GM12878 (cell line): ENCODE measurements around the gene VLDLR. TPM values are rescaled to one million over a fixed set of nuclear protein-coding genes. Genes with fewer than 3 reads are reported as not detected.

Experiments used
- ATAC-seq: fragments of 200-7000 bp; cut with Tn5 transposase; 3 replicates; pipeline ENCODE4 v1.9.1; 2020; ENCODE audit warnings: mild to moderate bottlenecking, moderate library complexity
- BruUV-seq: library from RNA; stranded (reverse); fragments of 400-500 nt; replicated peaks from 2 replicates; lab custom pipeline; 2021; lab: Mats Ljungman, UMichigan
- CTCF ChIA-PET: fragments of 300-600 bp; sonication (Branson Sonifier 250); formaldehyde crosslinking; extraction: SDS; loops from one replicate; lab custom pipeline; 2021; ENCODE audit warnings: inconsistent platforms; lab: Yijun Ruan, JAX
- POLR2A ChIA-PET: fragments of 350-600 bp; formaldehyde crosslinking; extraction: SDS; loops from one replicate; lab custom pipeline; 2021; ENCODE audit warnings: inconsistent platforms; lab: Charles Lee
- RAD21 ChIA-PET: fragments of 300-600 bp; sonication (Branson Sonifier 250); formaldehyde crosslinking; loops from one replicate; lab custom pipeline; 2023; ENCODE audit warnings: antibody characterized with exemption; ENCODE audit not compliant: unreplicated experiment; lab: Charles Lee
- SMC1A ChIA-PET: fragments of 300-600 bp; sonication (Branson Sonifier 250); formaldehyde crosslinking; loops from one replicate; lab custom pipeline; 2023; ENCODE audit not compliant: unreplicated experiment, uncharacterized antibody; lab: Charles Lee
- DNase-seq: peaks from one replicate; pipeline ENCODE4 v3.0.0-alpha.2; 2011; ENCODE audit warnings: low read depth, low spot score
- FAIRE-seq: peaks from 3 replicates; lab custom pipeline; 2011; peaks lifted over from hg19 to GRCh38; lab: Jason Lieb, UNC
- H2AFZ ChIP-seq: 2 replicates; pipeline ENCODE4 v1.6.0; 2011; ENCODE audit warnings: low read depth, low read length, control low read depth; ENCODE audit not compliant: control insufficient read depth
- H3K27ac ChIP-seq: 2 replicates; pipeline ENCODE4 v1.5.1; 2011; ENCODE audit warnings: control low read depth; ENCODE audit not compliant: control insufficient read depth, insufficient read depth
- H3K27me3 ChIP-seq, 2 experiments: replicated peaks in 1 of 2; 2 replicates each; pipeline versions ENCODE4 v1.6.0 to v1.6.1; 2011; ENCODE audit warnings: low read length in 1 of 2; ENCODE audit not compliant: control insufficient read depth in 2 of 2, insufficient read depth in 2 of 2
- H3K36me3 ChIP-seq, 2 experiments: 2 replicates each; pipeline ENCODE4 v1.5.1; 2011; ENCODE audit warnings: low read length in 1 of 2; ENCODE audit not compliant: control insufficient read depth in 2 of 2, insufficient read depth in 2 of 2
- H3K4me1 ChIP-seq: 2 replicates; pipeline ENCODE4 v1.6.1; 2011; ENCODE audit warnings: mild to moderate bottlenecking, low read length, moderate library complexity, mixed read lengths; ENCODE audit not compliant: control insufficient read depth, insufficient read depth
- H3K4me2 ChIP-seq: 2 replicates; pipeline ENCODE4 v1.6.0; 2011; ENCODE audit warnings: control low read depth; ENCODE audit not compliant: control insufficient read depth, insufficient read depth
- H3K4me3 ChIP-seq: fragments of 200-600 bp; sonication (generic); 2 replicates; pipeline ENCODE4 v1.5.1; 2016
- H3K79me2 ChIP-seq: 2 replicates; pipeline ENCODE4 v1.6.0; 2011; ENCODE audit warnings: low read length; ENCODE audit not compliant: control insufficient read depth, insufficient read depth
- H3K9ac ChIP-seq: 2 replicates; pipeline ENCODE4 v1.8.0; 2011; ENCODE audit warnings: low read length, control low read depth, mixed read lengths; ENCODE audit not compliant: control insufficient read depth, insufficient read depth
- H3K9me3 ChIP-seq: replicated peaks from 3 replicates; pipeline ENCODE4 v1.5.1; 2011; ENCODE audit warnings: mild to moderate bottlenecking, low read length; ENCODE audit not compliant: control insufficient read depth, insufficient read depth
- H4K20me1 ChIP-seq: 2 replicates; pipeline ENCODE4 v1.6.0; 2011; ENCODE audit not compliant: control insufficient read depth, insufficient read depth
- HDGF ChIP-seq: fragments of 450-650 bp; IDR thresholded peaks from 2 replicates; pipeline ENCODE4 v1.6.1; 2016; ENCODE audit warnings: antibody characterized with exemption
- IRF3 ChIP-seq: fragments of 450-650 bp; IDR thresholded peaks from 2 replicates; pipeline ENCODE4 v1.6.1; 2014; ENCODE audit warnings: mild to moderate bottlenecking
- MTA3 ChIP-seq: IDR thresholded peaks from 2 replicates; pipeline ENCODE4 v1.6.1; 2012; ENCODE audit warnings: low read length, inconsistent platforms, borderline replicate concordance
- MXI1 ChIP-seq: fragments of 150-350 bp; IDR thresholded peaks from 2 replicates; pipeline ENCODE4 v1.6.1; 2011; ENCODE audit warnings: low read depth, mild to moderate bottlenecking, inconsistent platforms, low read length, improper control_type of control experiment
- NR2C2 ChIP-seq: IDR thresholded peaks from 2 replicates; pipeline ENCODE4 v1.6.1; 2011; ENCODE audit warnings: borderline replicate concordance, low read depth; ENCODE audit not compliant: control insufficient read depth, insufficient read length
- POLR2AphosphoS2 ChIP-seq: IDR thresholded peaks from 2 replicates; pipeline ENCODE4 v1.6.1; 2011; ENCODE audit warnings: low read depth, mild to moderate bottlenecking, low read length, improper control_type of control experiment, moderate library complexity
- RBBP5 ChIP-seq: fragments of 200-600 bp; sonication (generic); conservative IDR thresholded peaks from 2 replicates; pipeline ENCODE4 v1.6.1; 2016
- SMARCA5 ChIP-seq: fragments of 450-650 bp; IDR thresholded peaks from 2 replicates; pipeline ENCODE4 v1.6.1; 2017; ENCODE audit warnings: mild to moderate bottlenecking
- SUPT20H ChIP-seq: IDR thresholded peaks from 2 replicates; pipeline ENCODE4 v1.6.1; 2011; ENCODE audit warnings: low read depth, mild to moderate bottlenecking, low read length, moderate library complexity, borderline replicate concordance; ENCODE audit not compliant: control insufficient read depth
- YBX1 ChIP-seq: fragments of 450-650 bp; IDR thresholded peaks from 2 replicates; pipeline ENCODE4 v1.6.1; 2016; ENCODE audit warnings: antibody characterized with exemption
- ZNF274 ChIP-seq: IDR thresholded peaks from one replicate; pipeline ENCODE4 v1.8.0; 2011; ENCODE audit not compliant: insufficient read length, insufficient read depth
- in situ Hi-C: fragments of 300-500 bp; cut with MboI; formaldehyde crosslinking; loops from 9 replicates; pipeline ENCODE4 v1.14.3; 2018; ENCODE audit warnings: mixed read lengths
- intact Hi-C: fragments of 100-400 bp; cut with micrococcal nuclease; formaldehyde crosslinking; loops from one replicate; pipeline ENCODE4 v1.14.2; 2022; ENCODE audit not compliant: unreplicated experiment
- polyA plus RNA-seq, 11 experiments: library from polyadenylated mRNA; depleted of rRNA in 4 of 11; unstranded in 6 of 11; stranded (reverse) in 5 of 11; fragments of >200 nt; fragmentation: Nextera tagmentation in 4 of 11; fragmentation: Illumina TruSeq in 1 of 11; extraction: Ambion mirVana in 4 of 11; extraction: Trizol in 1 of 11; gene quantifications; 1 replicate in 1 of 11; 2 replicates in 10 of 11; pipeline versions ENCODE4 v1.2.1 to v1.2.3, GENCODE V29; 2011 to 2016; ENCODE audit warnings: inconsistent platforms in 2 of 11, missing spikeins in 2 of 11, low read depth in 1 of 11
- total RNA-seq, 4 experiments: library from RNA; depleted of rRNA in 3 of 4; stranded (reverse); fragments of >200 nt in 3 of 4; fragmentation: Illumina TruSeq in 1 of 4; extraction: Trizol in 1 of 4; gene quantifications; 2 replicates each; pipeline versions ENCODE4 v1.2.1 to v1.2.3, GENCODE V29; 2013 to 2021
- TF ChIP-seq, protein P1 (sequence below): IDR thresholded peaks from 2 replicates; pipeline ENCODE4 v1.6.1; 2011; ENCODE audit warnings: mild to moderate bottlenecking, low read depth, low read length, moderate library complexity; ENCODE audit not compliant: insufficient replicate concordance
- TF ChIP-seq, protein P2 (sequence below), 3 experiments: IDR thresholded peaks in 2 of 3; conservative IDR thresholded peaks in 1 of 3; 2 replicates each; pipeline ENCODE4 v1.5.1; 2011; ENCODE audit warnings: low read depth in 3 of 3, low read length in 3 of 3, mild to moderate bottlenecking in 3 of 3, control low read depth in 2 of 3, moderate library complexity in 2 of 3, inconsistent platforms in 1 of 3, mixed read lengths in 1 of 3; ENCODE audit not compliant: control insufficient read depth in 2 of 3, insufficient read depth in 1 of 3; ENCODE audit errors: extremely low read depth in 1 of 3
- TF ChIP-seq, protein P3 (sequence below): IDR thresholded peaks from 2 replicates; pipeline ENCODE4 v1.6.1; 2011; ENCODE audit warnings: borderline replicate concordance, low read depth, mild to moderate bottlenecking, moderate library complexity, mixed read lengths, low read length; ENCODE audit not compliant: insufficient read depth; ENCODE audit errors: extremely low read length
- TF ChIP-seq, protein P4 (sequence below): IDR thresholded peaks from 2 replicates; pipeline ENCODE4 v1.6.1; 2011; ENCODE audit warnings: low read depth, low read length, improper control_type of control experiment, borderline replicate concordance

The VLDLR gene
- total and polyA plus RNA-seq, 10 of the 15 experiments (the other 5 are each of a cell fraction or from before 2014, with no cell fraction given) = 0.14 to 5.9 (median 0.57) TPM

DNA sequence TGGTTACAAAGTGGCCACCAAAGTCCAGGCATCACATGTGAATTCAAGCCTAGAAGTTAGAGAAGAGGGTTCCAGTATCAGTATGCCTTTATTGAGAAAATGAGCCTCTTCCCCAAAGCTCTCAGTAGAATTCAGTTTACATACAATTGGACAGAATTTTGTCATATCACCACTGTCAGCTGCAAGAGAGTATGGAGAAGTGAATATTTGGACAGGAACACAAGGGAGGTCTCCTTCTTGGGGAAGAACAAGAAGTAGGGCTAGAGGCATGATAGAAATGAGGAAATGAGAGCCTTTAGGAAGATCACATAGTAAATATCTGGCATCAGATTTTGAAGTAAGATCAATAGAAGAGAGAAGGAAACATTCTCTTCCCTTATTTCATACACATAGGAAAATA, 27.8 kb upstream of the VLDLR start:
- H3K27me3 ChIP-seq = no peaks in the 10 kb centered on the region
- intact Hi-C loops = no loop called here
- TF ChIP-seq RBBP5 = no peak
- TF ChIP-seq MXI1 = no peak
- TF ChIP-seq SMARCA5 = no peak
- TF ChIP-seq, protein P1, sequence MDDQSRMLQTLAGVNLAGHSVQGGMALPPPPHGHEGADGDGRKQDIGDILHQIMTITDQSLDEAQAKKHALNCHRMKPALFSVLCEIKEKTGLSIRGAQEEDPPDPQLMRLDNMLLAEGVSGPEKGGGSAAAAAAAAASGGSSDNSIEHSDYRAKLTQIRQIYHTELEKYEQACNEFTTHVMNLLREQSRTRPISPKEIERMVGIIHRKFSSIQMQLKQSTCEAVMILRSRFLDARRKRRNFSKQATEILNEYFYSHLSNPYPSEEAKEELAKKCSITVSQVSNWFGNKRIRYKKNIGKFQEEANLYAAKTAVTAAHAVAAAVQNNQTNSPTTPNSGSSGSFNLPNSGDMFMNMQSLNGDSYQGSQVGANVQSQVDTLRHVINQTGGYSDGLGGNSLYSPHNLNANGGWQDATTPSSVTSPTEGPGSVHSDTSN = no peak
- TF ChIP-seq MTA3 = no peak
- TF ChIP-seq, protein P2, sequence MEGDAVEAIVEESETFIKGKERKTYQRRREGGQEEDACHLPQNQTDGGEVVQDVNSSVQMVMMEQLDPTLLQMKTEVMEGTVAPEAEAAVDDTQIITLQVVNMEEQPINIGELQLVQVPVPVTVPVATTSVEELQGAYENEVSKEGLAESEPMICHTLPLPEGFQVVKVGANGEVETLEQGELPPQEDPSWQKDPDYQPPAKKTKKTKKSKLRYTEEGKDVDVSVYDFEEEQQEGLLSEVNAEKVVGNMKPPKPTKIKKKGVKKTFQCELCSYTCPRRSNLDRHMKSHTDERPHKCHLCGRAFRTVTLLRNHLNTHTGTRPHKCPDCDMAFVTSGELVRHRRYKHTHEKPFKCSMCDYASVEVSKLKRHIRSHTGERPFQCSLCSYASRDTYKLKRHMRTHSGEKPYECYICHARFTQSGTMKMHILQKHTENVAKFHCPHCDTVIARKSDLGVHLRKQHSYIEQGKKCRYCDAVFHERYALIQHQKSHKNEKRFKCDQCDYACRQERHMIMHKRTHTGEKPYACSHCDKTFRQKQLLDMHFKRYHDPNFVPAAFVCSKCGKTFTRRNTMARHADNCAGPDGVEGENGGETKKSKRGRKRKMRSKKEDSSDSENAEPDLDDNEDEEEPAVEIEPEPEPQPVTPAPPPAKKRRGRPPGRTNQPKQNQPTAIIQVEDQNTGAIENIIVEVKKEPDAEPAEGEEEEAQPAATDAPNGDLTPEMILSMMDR (IDR thresholded peaks at IDR 0.05 in 2 of 3, conservative IDR thresholded peaks at IDR 0.05 in 1 of 3; ENCODE audit: control insufficient read depth in 2 of 3, extremely low read depth in 1 of 3, insufficient read depth in 1 of 3, low read depth in 3 of 3, low read length in 3 of 3) = no peak
- no peak for TF ChIP-seq NR2C2
- no peak for TF ChIP-seq HDGF
- no peak for TF ChIP-seq IRF3
- no peak for TF ChIP-seq ZNF274
- TF ChIP-seq, protein P3, sequence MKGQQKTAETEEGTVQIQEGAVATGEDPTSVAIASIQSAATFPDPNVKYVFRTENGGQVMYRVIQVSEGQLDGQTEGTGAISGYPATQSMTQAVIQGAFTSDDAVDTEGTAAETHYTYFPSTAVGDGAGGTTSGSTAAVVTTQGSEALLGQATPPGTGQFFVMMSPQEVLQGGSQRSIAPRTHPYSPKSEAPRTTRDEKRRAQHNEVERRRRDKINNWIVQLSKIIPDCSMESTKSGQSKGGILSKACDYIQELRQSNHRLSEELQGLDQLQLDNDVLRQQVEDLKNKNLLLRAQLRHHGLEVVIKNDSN = no peak
- TF ChIP-seq YBX1 = no peak
- TF ChIP-seq SUPT20H = no peak
- TF ChIP-seq, protein P4, sequence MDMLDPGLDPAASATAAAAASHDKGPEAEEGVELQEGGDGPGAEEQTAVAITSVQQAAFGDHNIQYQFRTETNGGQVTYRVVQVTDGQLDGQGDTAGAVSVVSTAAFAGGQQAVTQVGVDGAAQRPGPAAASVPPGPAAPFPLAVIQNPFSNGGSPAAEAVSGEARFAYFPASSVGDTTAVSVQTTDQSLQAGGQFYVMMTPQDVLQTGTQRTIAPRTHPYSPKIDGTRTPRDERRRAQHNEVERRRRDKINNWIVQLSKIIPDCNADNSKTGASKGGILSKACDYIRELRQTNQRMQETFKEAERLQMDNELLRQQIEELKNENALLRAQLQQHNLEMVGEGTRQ = no peak
- no peak for TF ChIP-seq POLR2AphosphoS2
- TF ChIP-seq, all 136 proteins: peak for 0
- ChIA-PET RAD21 (no interaction called here), SMC1A (no interaction called here), POLR2A (no interaction called here), CTCF (no interaction called here)
- no peak overlapping the region for H3K9ac ChIP-seq
- ATAC-seq (no peak), DNase-seq (no peak), FAIRE-seq (no peak)
- no peak overlapping the region for H2AFZ ChIP-seq
- BruUV-seq = no TSS peak
- no peak overlapping the region for H3K4me2 ChIP-seq
- no peak overlapping the region for H3K4me3 ChIP-seq
- peaks cover 8% of the 10 kb centered on the region for H3K9me3 ChIP-seq
- no peaks in the 10 kb centered on the region for H4K20me1 ChIP-seq
- no peaks in the 10 kb centered on the region for H3K79me2 ChIP-seq
- no peaks in the 10 kb centered on the region for H3K36me3 ChIP-seq
- no peak overlapping the region for H3K27ac ChIP-seq
- in situ Hi-C loops = no loop called here
- no peaks in the 10 kb centered on the region for H3K4me1 ChIP-seq
